ENCODE results near the gene KRTAP10-7.
"Not testable (repeated sequence)": the region's sequence is repeated elsewhere in the genome, so short reads cannot be mapped to it uniquely, and the experiment has no call there.

KRTAP10-7 gene

GRCh38 chr21:44600118-44600978 lies at the start of gene KRTAP10-7:
TSS of gene KRTAP10-7 (plus strand) at chr21:44600597. CDS start at chr21:44600622, 25 bp downstream.
- not testable (repeated sequence) for DNase-seq

GRCh38 chr21:44550807-44551206 lies 49.6 kb upstream of the KRTAP10-7 start:
- no peak for DNase-seq

- no peak for DNase-seq
Observed at GRCh38 chr21:44551340-44551961, 48.9 kb upstream of the KRTAP10-7 start, which contains the start of gene KRTAP10-2. TSS of gene KRTAP10-2 (minus strand) at chr21:44551505. CDS start at chr21:44551458, 47 bp downstream.

- DNase-seq: no peak
Observed at GRCh38 chr21:44552136-44552535, 48.3 kb upstream of the KRTAP10-7 start.

- no peak for DNase-seq
Observed at GRCh38 chr21:44552681-44553080, 47.7 kb upstream of the KRTAP10-7 start.

- DNase-seq: no peak
Observed at GRCh38 chr21:44555200-44555875, 45.1 kb upstream of the KRTAP10-7 start.

GRCh38 chr21:44556879-44557278 lies 43.5 kb upstream of the KRTAP10-7 start:
- peak; percentile 8 for DNase-seq

- no peak for DNase-seq
Observed at GRCh38 chr21:44557491-44558328, 42.7 kb upstream of the KRTAP10-7 start.

- DNase-seq: not testable (repeated sequence)
Observed at GRCh38 chr21:44558329-44558675, 42.1 kb upstream of the KRTAP10-7 start.

GRCh38 chr21:44558695-44559094 lies 41.7 kb upstream of the KRTAP10-7 start, which contains the start of gene KRTAP10-3:
TSS of gene KRTAP10-3 (minus strand) at chr21:44558795. CDS start at chr21:44558715, 80 bp downstream.
- DNase-seq: no peak

GRCh38 chr21:44564099-44564498 lies 36.3 kb upstream of the KRTAP10-7 start:
- no peak for DNase-seq

- no peak for DNase-seq
Observed at GRCh38 chr21:44564886-44565598, 35.4 kb upstream of the KRTAP10-7 start.

- DNase-seq: no peak
Observed at GRCh38 chr21:44566403-44566802, 34.0 kb upstream of the KRTAP10-7 start.

- no peak for DNase-seq
Observed at GRCh38 chr21:44567481-44568171, 32.8 kb upstream of the KRTAP10-7 start.

- DNase-seq: no peak
Observed at GRCh38 chr21:44568261-44568660, 32.1 kb upstream of the KRTAP10-7 start.

GRCh38 chr21:44568667-44569556 lies 31.5 kb upstream of the KRTAP10-7 start:
- DNase-seq: no peak

GRCh38 chr21:44569861-44570517 lies 30.4 kb upstream of the KRTAP10-7 start:
- no peak for DNase-seq

GRCh38 chr21:44571296-44571695 lies 29.1 kb upstream of the KRTAP10-7 start:
- DNase-seq: no peak

Measured in NCI-H1417 treated with DMSO at 0.1 percent for 48 hours (cell line).